Peyer's patch (tissue), 4 donors: Measurements from ENCODE around the gene RNF13. TPM values are rescaled to one million over a fixed set of nuclear protein-coding genes. Genes with fewer than 3 reads are reported as not detected.
"Not testable (repeated sequence)": the region's sequence is repeated elsewhere in the genome, so short reads cannot be mapped to it uniquely, and the experiment has no call there.

ENCODE experiments used
- DNase-seq, 3 donors: peaks; one replicate each; pipeline ENCODE4 v3.0.0-alpha.2; 2017 to 2019
- H3K27ac ChIP-seq, 4 donors: fragments of 200-600 bp; sonication (generic); one replicate each; pipeline ENCODE4 v1.5.1; 2016 to 2019
- H3K27me3 ChIP-seq, 2 donors: fragments of 200-600 bp; sonication (generic); one replicate each; pipeline ENCODE4 v1.5.1; 2019
- H3K36me3 ChIP-seq, 3 donors: fragments of 200-600 bp; sonication (generic); one replicate each; pipeline ENCODE4 v1.5.1; 2016 to 2019
- H3K4me1 ChIP-seq, 4 donors: fragments of 200-600 bp; sonication (generic); one replicate each; pipeline ENCODE4 v1.5.1; 2016 to 2019
- H3K4me3 ChIP-seq, 4 donors: fragments of 200-600 bp; sonication (generic); 1 replicate in 3 of 4; 2 replicates in 1 of 4; pipeline ENCODE4 v1.5.1; 2016 to 2019; ENCODE audit warnings: mild to moderate bottlenecking in 1 of 4
- H3K9me3 ChIP-seq, 4 donors: fragments of 200-600 bp; sonication (generic); one replicate each; pipeline ENCODE4 v1.5.1; 2016 to 2019; ENCODE audit warnings: mild to moderate bottlenecking in 1 of 4
- CTCF ChIP-seq, 6 experiments: fragments of 450-650 bp in 4 of 6; fragments of 200-600 bp in 2 of 6; sonication (generic) in 1 of 6; IDR thresholded peaks; one replicate each; pipeline ENCODE4 v1.5.1; 2017 to 2019; ENCODE audit warnings: antibody characterized with exemption in 6 of 6, mild to moderate bottlenecking in 3 of 6, moderate library complexity in 1 of 6
- POLR2A ChIP-seq, 2 donors: fragments of 450-650 bp; IDR thresholded peaks; one replicate each; pipeline ENCODE4 v1.5.1; 2017; ENCODE audit warnings: antibody characterized with exemption in 2 of 2, mild to moderate bottlenecking in 2 of 2, moderate library complexity in 2 of 2
- total RNA-seq, 4 donors: library from RNA; depleted of rRNA; stranded (reverse); fragments of >200 nt; gene quantifications; one replicate each; pipeline ENCODE4 v1.1.0, GENCODE V29; 2016

The RNF13 gene
- total RNA-seq, 4 donors from 2014 or later = 35.0 to 74.3 (median 58.1) TPM

GRCh38 chr3:149971403-149972075 is 158.5 kb downstream of the RNF13 start:
- Histone ChIP-seq H3K4me1 (peaks cover 0 to 20% (median 5%) of the 10 kb centered on the region in 4 donors), H3K9me3 (no peaks in the 10 kb centered on the region), H3K27ac (peak overlapping the region; percentile 71 to 92 (median 84)), H3K36me3 (no peaks in the 10 kb centered on the region), H3K27me3 (no peaks in the 10 kb centered on the region), H3K4me3 (peak overlapping the region; percentile 72 to 96 (median 86))
- TF ChIP-seq CTCF (IDR thresholded peaks at IDR 0.05) (no peak), POLR2A (IDR thresholded peaks at IDR 0.05) (no peak)
- DNase-seq = peak; percentile 39 to 73 (median 70)

- Histone ChIP-seq H3K4me3 (no peak overlapping the region), H3K9me3 (no peaks in the 10 kb centered on the region), H3K4me1 (peaks cover 0 to 7% (median 2%) of the 10 kb centered on the region in 4 donors), H3K27ac (no peak overlapping the region), H3K27me3 (no peaks in the 10 kb centered on the region), H3K36me3 (no peaks in the 10 kb centered on the region)
- TF ChIP-seq CTCF (IDR thresholded peaks at IDR 0.05) (no peak), POLR2A (IDR thresholded peaks at IDR 0.05) (no peak)
- no peak for DNase-seq
These were observed 162.9 kb downstream of the RNF13 start for GRCh38 chr3:149975919-149976318.

- no peak overlapping the region for H3K4me3 ChIP-seq
- no peak for TF ChIP-seq POLR2A (IDR thresholded peaks at IDR 0.05)
- no peak for TF ChIP-seq CTCF (IDR thresholded peaks at IDR 0.05)
- DNase-seq = no peak
- H3K9me3 ChIP-seq = no peaks in the 10 kb centered on the region
- no peaks in the 10 kb centered on the region for H3K27me3 ChIP-seq
- no peak overlapping the region for H3K27ac ChIP-seq
- peaks cover 0 to under 1% (median 0%) of the 10 kb centered on the region in 4 donors for H3K4me1 ChIP-seq
- H3K36me3 ChIP-seq = no peaks in the 10 kb centered on the region
These were observed 164.4 kb downstream of the RNF13 start for GRCh38 chr3:149977386-149977785.

- H3K4me3 ChIP-seq, H3K9me3 ChIP-seq, H3K36me3 ChIP-seq, DNase-seq, H3K27me3 ChIP-seq, H3K4me1 ChIP-seq, H3K27ac ChIP-seq: not testable (repeated sequence)
These were observed 169.0 kb downstream of the RNF13 start for GRCh38 chr3:149981979-149982378.

- H3K27ac ChIP-seq, H3K27me3 ChIP-seq, DNase-seq, H3K9me3 ChIP-seq, H3K4me1 ChIP-seq, H3K4me3 ChIP-seq, H3K36me3 ChIP-seq: not testable (repeated sequence)
These were observed 170.0 kb downstream of the RNF13 start for GRCh38 chr3:149983053-149983452.

- Histone ChIP-seq H3K27ac (no peak overlapping the region), H3K36me3 (no peaks in the 10 kb centered on the region), H3K9me3 (no peaks in the 10 kb centered on the region), H3K27me3 (no peaks in the 10 kb centered on the region), H3K4me1 (no peaks in the 10 kb centered on the region), H3K4me3 (no peak overlapping the region)
- no peak for DNase-seq
- TF ChIP-seq CTCF (IDR thresholded peaks at IDR 0.05) = no peak
These were observed 170.6 kb downstream of the RNF13 start for GRCh38 chr3:149983628-149984027.

GRCh38 chr3:149989307-149989706 is 176.3 kb downstream of the RNF13 start:
- no peaks in the 10 kb centered on the region for H3K36me3 ChIP-seq
- no peaks in the 10 kb centered on the region for H3K27me3 ChIP-seq
- no peak overlapping the region for H3K4me3 ChIP-seq
- no peaks in the 10 kb centered on the region for H3K4me1 ChIP-seq
- H3K9me3 ChIP-seq = peaks cover 0 to 7% (median 0%) of the 10 kb centered on the region in 4 donors
- no peak for DNase-seq
- no peak overlapping the region for H3K27ac ChIP-seq
- TF ChIP-seq POLR2A (IDR thresholded peaks at IDR 0.05) = no peak
